Activated naive CD4-positive, alpha-beta T cell (primary cell): ENCODE results near the gene PRKAG2.
"Not testable (repeated sequence)": the region's sequence is repeated elsewhere in the genome, so short reads cannot be mapped to it uniquely, and the experiment has no call there.

ENCODE experiments used
- DNase-seq, 4 experiments: peaks; one replicate each; lab custom pipeline; 2025; lab: John Stamatoyannopoulos, UW

Gene PRKAG2

GRCh38 chr7:151876899-151877777 is at the start of gene PRKAG2:
PRKAG2 (minus strand) TSS chr7:151877115; CDS start chr7:151876620, 495 bp downstream.
- peak; percentile 26 to 79 (median 48) for DNase-seq

GRCh38 chr7:151926336-151926712 is 49.4 kb upstream of the PRKAG2 start:
- no peak for DNase-seq

GRCh38 chr7:151925446-151926335 is 48.8 kb upstream of the PRKAG2 start:
- no peak for DNase-seq

GRCh38 chr7:151924508-151924907 is 47.6 kb upstream of the PRKAG2 start:
- DNase-seq, result no peak

- no peak for DNase-seq
Measured at GRCh38 chr7:151924001-151924400, 47.1 kb upstream of the PRKAG2 start.

GRCh38 chr7:151923097-151923876 is 46.4 kb upstream of the PRKAG2 start:
- no peak for DNase-seq

- no peak for DNase-seq
Measured at GRCh38 chr7:151921451-151921850, 44.5 kb upstream of the PRKAG2 start.

GRCh38 chr7:151920488-151920887 is 43.6 kb upstream of the PRKAG2 start:
- DNase-seq, result no peak

- no peak for DNase-seq
Measured at GRCh38 chr7:151919595-151919994, 42.7 kb upstream of the PRKAG2 start.

- DNase-seq, result no peak
Measured at GRCh38 chr7:151918510-151918843, 41.6 kb upstream of the PRKAG2 start.

GRCh38 chr7:151917791-151918509 is 41.0 kb upstream of the PRKAG2 start:
- no peak for DNase-seq

- DNase-seq, result no peak
Measured at GRCh38 chr7:151914051-151914450, 37.1 kb upstream of the PRKAG2 start.

GRCh38 chr7:151910655-151911054 is 33.7 kb upstream of the PRKAG2 start:
- not testable (repeated sequence) for DNase-seq

GRCh38 chr7:151907115-151907514 is 30.2 kb upstream of the PRKAG2 start:
- DNase-seq, result not testable (repeated sequence)

- no peak for DNase-seq
Measured at GRCh38 chr7:151905766-151906165, 28.9 kb upstream of the PRKAG2 start.

- no peak for DNase-seq
Measured at GRCh38 chr7:151905353-151905752, 28.4 kb upstream of the PRKAG2 start.

- no peak for DNase-seq
Measured at GRCh38 chr7:151904270-151904669, 27.4 kb upstream of the PRKAG2 start.

GRCh38 chr7:151903249-151904032 is 26.5 kb upstream of the PRKAG2 start:
- DNase-seq, result no peak

- no peak for DNase-seq
Measured at GRCh38 chr7:151902311-151902710, 25.4 kb upstream of the PRKAG2 start.

- DNase-seq, result no peak
Measured at GRCh38 chr7:151901828-151902227, 24.9 kb upstream of the PRKAG2 start.
